ENCODE measurements around the gene FUT7.

FUT7 gene

GRCh38 chr9:137021979-137022661 is 9.8 kb downstream of the FUT7 start (continued):
- TF ChIP-seq PRDM2 (tag by site-specific recombination; IDR thresholded peaks at IDR 0.05; ENCODE audit: borderline replicate concordance) (0 out of 2 replicates have a peak, but pooled peaks have one; percentile 85), ZNF155 (tag by site-specific recombination; IDR thresholded peaks at IDR 0.05) (no peak), SCRT2 (tag by site-specific recombination; IDR thresholded peaks at IDR 0.05) (peak; percentile 87), HOXD13 (CRISPR knock-in tag; IDR thresholded peaks at IDR 0.05; ENCODE audit: borderline replicate concordance) (no peak)

- POLR2A ChIA-PET, result interaction anchor here (0.9 to 2.5 kb wide), 3 partner anchors 26 to 219 kb away, joined by 5 to 9 read pairs (median 8); partner anchors contain the start of genes PAXX and TUBB4B
- no peaks in the 10 kb centered on the region for H3K4me1 ChIP-seq (ENCODE audit: control insufficient read depth, insufficient read depth, low read length)
- CTCF ChIA-PET, result interaction anchor here (0.5 to 5.1 kb wide), 9 partner anchors 8 to 271 kb away, joined by 3 to 25 read pairs (median 4); no protein-coding TSS in a partner anchor
- H3K27ac ChIP-seq (ENCODE audit: extremely low read depth, low read depth, low read length), result no peak overlapping the region
- TF ChIP-seq GLIS1 (tag by site-specific recombination; IDR thresholded peaks at IDR 0.05) (peak; percentile 39), ZNF157 (tag by site-specific recombination; IDR thresholded peaks at IDR 0.05) (no peak), GLIS2 (tag by site-specific recombination; IDR thresholded peaks at IDR 0.05) (peak; percentile 24; the same call in 1 of the 2 replicates), ZFP69B (tag by site-specific recombination; IDR thresholded peaks at IDR 0.05) (no peak)
- peaks cover 0 to 28% of the 10 kb centered on the region in 2 experiments; a peak in 1 of 3 replicates for H3K36me3 ChIP-seq (ENCODE audit: control insufficient read depth in 2 of 2, insufficient read depth in 1 of 2, low read length in 2 of 2)
- H3K9me3 ChIP-seq (ENCODE audit: control insufficient read depth, insufficient read depth, low read depth, low read length), result no peaks in the 10 kb centered on the region
- no peak overlapping the region for H3K4me3 ChIP-seq (ENCODE audit: low read depth, low read length)
Observed at GRCh38 chr9:137021568-137021978, 10.3 kb downstream of the FUT7 start.

GRCh38 chr9:137020771-137021567 is 10.9 kb downstream of the FUT7 start:
- Histone ChIP-seq H3K36me3 (ENCODE audit: control insufficient read depth in 2 of 2, insufficient read depth in 1 of 2, low read length in 2 of 2) (peaks cover 0 to 34% of the 10 kb centered on the region in 2 experiments; a peak in 1 of 3 replicates), H3K9me3 (ENCODE audit: control insufficient read depth, insufficient read depth, low read depth, low read length) (no peaks in the 10 kb centered on the region), H3K27ac (ENCODE audit: extremely low read depth, low read depth, low read length) (no peak overlapping the region), H3K4me1 (ENCODE audit: control insufficient read depth, insufficient read depth, low read length) (no peaks in the 10 kb centered on the region), H3K4me3 (ENCODE audit: low read depth, low read length) (no peak overlapping the region)
- ChIA-PET CTCF (interaction anchor here (0.5 to 5.1 kb wide), 9 partner anchors 8 to 272 kb away, joined by 3 to 25 read pairs (median 4); no protein-coding TSS in a partner anchor), POLR2A (interaction anchor here (2.5 kb wide), 1 partner anchor 29 kb away, joined by 9 read pairs; the partner anchor contains the start of gene PAXX)
- TF ChIP-seq ZNF394 (tag by site-specific recombination; IDR thresholded peaks at IDR 0.05; ENCODE audit: borderline replicate concordance) (no peak), SALL2 (tag by site-specific recombination; IDR thresholded peaks at IDR 0.05; ENCODE audit: borderline replicate concordance) (no peak), ZBTB10 (tag by site-specific recombination; IDR thresholded peaks at IDR 0.05) (no peak), ZNF221 (tag by site-specific recombination; IDR thresholded peaks at IDR 0.05; ENCODE audit: borderline replicate concordance) (no peak), PBX3 (CRISPR knock-in tag; IDR thresholded peaks at IDR 0.05) (no peak), YY1 (tag by site-specific recombination; IDR thresholded peaks at IDR 0.05) (no peak), ZBTB17 (tag by site-specific recombination; IDR thresholded peaks at IDR 0.05) (no peak), ZNF600 (tag by site-specific recombination; IDR thresholded peaks at IDR 0.05) (peak; percentile 29; the same call in 1 of the 2 replicates), ZFHX2 (tag by site-specific recombination; conservative IDR thresholded peaks at IDR 0.05) (peak; percentile 77), ZNF354C (tag by site-specific recombination; IDR thresholded peaks at IDR 0.05; ENCODE audit: borderline replicate concordance, low read depth) (no peak), ZNF302 (tag by site-specific recombination; IDR thresholded peaks at IDR 0.05; ENCODE audit: low read depth) (no peak), KLF1 (tag by site-specific recombination; IDR thresholded peaks at IDR 0.05) (no peak), GLIS2 (tag by site-specific recombination; IDR thresholded peaks at IDR 0.05) (0 out of 2 replicates have a peak, but pooled peaks have one; percentile 25), ZNF624 (tag by site-specific recombination; IDR thresholded peaks at IDR 0.05) (no peak)

All from HEK293 (cell line).